A549 (cell line): ENCODE data around the gene ABCA4. TPM values are rescaled to one million over a fixed set of nuclear protein-coding genes. Genes with fewer than 3 reads are reported as not detected.

Source experiments
- ATAC-seq, 2 experiments: fragments of 200-7000 bp in 1 of 2; fragments of >200 bp in 1 of 2; cut with Nextera tagmentation in 1 of 2; cut with Tn5 transposase in 1 of 2; 3 replicates each; pipeline versions ENCODE4 v1.8.0 to v1.9.1; 2018 to 2020; ENCODE audit warnings: mild to moderate bottlenecking in 1 of 2, moderate library complexity in 1 of 2
- CTCF ChIA-PET: fragments of 300-600 bp; sonication (Branson Sonifier 250); formaldehyde crosslinking; extraction: SDS; loops from one replicate; lab custom pipeline; 2021; ENCODE audit warnings: antibody characterized with exemption, inconsistent platforms; lab: Yijun Ruan, JAX
- POLR2A ChIA-PET: fragments of 350-600 bp; formaldehyde crosslinking; extraction: SDS; loops from one replicate; lab custom pipeline; 2021; ENCODE audit warnings: antibody characterized with exemption, inconsistent platforms; lab: Yijun Ruan, JAX
- DNase-seq, 2 experiments: peaks; one replicate each; pipeline versions ENCODE4 v3.0.0 to v3.0.0-alpha.2; 2011 to 2016; ENCODE audit warnings: low read depth in 1 of 2, low spot score in 1 of 2
- FAIRE-seq: peaks from 2 replicates; lab custom pipeline; 2011; peaks lifted over from hg19 to GRCh38; lab: Jason Lieb, UNC
- H3K27ac ChIP-seq, 2 experiments: fragments of >200 bp; sonication (Bioruptor Twin); formaldehyde crosslinking; 3 replicates each; pipeline ENCODE4 v1.5.1; 2016 to 2017
- H3K4me1 ChIP-seq: fragments of >200 bp; sonication (Bioruptor Twin); formaldehyde crosslinking; 3 replicates; pipeline ENCODE4 v1.6.1; 2016
- H3K4me2 ChIP-seq: fragments of >200 bp; sonication (Bioruptor Twin); formaldehyde crosslinking; 3 replicates; pipeline ENCODE4 v1.6.1; 2016
- H3K4me3 ChIP-seq: fragments of >200 bp; sonication (Bioruptor Twin); formaldehyde crosslinking; 3 replicates; pipeline ENCODE4 v1.5.1; 2016
- H3K9me3 ChIP-seq: fragments of >200 bp; sonication (Bioruptor Twin); formaldehyde crosslinking; 3 replicates; pipeline ENCODE4 v1.6.1; 2016
- CBX2 ChIP-seq: fragments of 200-600 bp; sonication (generic); IDR thresholded peaks from 2 replicates; pipeline ENCODE4 v1.6.1; 2016; ENCODE audit warnings: low read depth, mild to moderate bottlenecking, borderline replicate concordance
- CHD4 ChIP-seq: fragments of 200-600 bp; sonication (generic); IDR thresholded peaks from 2 replicates; pipeline ENCODE4 v1.6.1; 2016; ENCODE audit warnings: antibody characterized with exemption, mild to moderate bottlenecking, borderline replicate concordance
- CTCF ChIP-seq: fragments of >200 bp; sonication (Bioruptor Twin); formaldehyde crosslinking; IDR thresholded peaks from 3 replicates; pipeline ENCODE4 v1.5.1; 2016
- ELK1 ChIP-seq: fragments of 150-350 bp; IDR thresholded peaks from 2 replicates; pipeline ENCODE4 v1.6.1; 2014; ENCODE audit warnings: low read depth, mild to moderate bottlenecking, low read length
- ESRRA ChIP-seq: fragments of 150-350 bp; IDR thresholded peaks from 2 replicates; pipeline ENCODE4 v1.6.1; 2014; ENCODE audit warnings: mild to moderate bottlenecking, low read length, borderline replicate concordance
- GATA3 ChIP-seq: IDR thresholded peaks from 2 replicates; pipeline ENCODE4 v1.6.1; 2012; ENCODE audit warnings: borderline replicate concordance
- JUNB ChIP-seq: fragments of >200 bp; sonication (Bioruptor Twin); formaldehyde crosslinking; IDR thresholded peaks from 2 replicates; pipeline ENCODE4 v1.6.1; 2016
- MAX ChIP-seq: IDR thresholded peaks from 2 replicates; pipeline ENCODE4 v1.6.1; 2012
- NR3C1 ChIP-seq: fragments of >200 bp; sonication (Bioruptor Twin); formaldehyde crosslinking; IDR thresholded peaks from 3 replicates; pipeline ENCODE4 v1.6.1; 2017
- PBX3 ChIP-seq: IDR thresholded peaks from 2 replicates; pipeline ENCODE4 v1.6.1; 2012
- PHF8 ChIP-seq: fragments of 200-600 bp; sonication (generic); IDR thresholded peaks from 2 replicates; pipeline ENCODE4 v1.6.1; 2016; ENCODE audit warnings: low read depth, mild to moderate bottlenecking, antibody characterized with exemption, moderate library complexity, borderline replicate concordance
- RARB ChIP-seq: fragments of 250-450 bp; sonication (Bioruptor Pico); IDR thresholded peaks from 2 replicates; pipeline ENCODE4 v1.8.0; 2021; ENCODE audit warnings: mild to moderate bottlenecking, moderate library complexity
- REST ChIP-seq: fragments of 200-600 bp; sonication (generic); IDR thresholded peaks from 2 replicates; pipeline ENCODE4 v1.6.1; 2016; ENCODE audit warnings: antibody characterized with exemption, mild to moderate bottlenecking, moderate library complexity
- RFX5 ChIP-seq: fragments of 450-650 bp; IDR thresholded peaks from 2 replicates; pipeline ENCODE4 v1.7.1; 2014; ENCODE audit warnings: antibody characterized with exemption, mild to moderate bottlenecking, moderate library complexity
- RNF2 ChIP-seq: fragments of 200-600 bp; sonication (generic); IDR thresholded peaks from 2 replicates; pipeline ENCODE4 v1.6.1; 2016; ENCODE audit warnings: low read depth, mild to moderate bottlenecking, antibody characterized with exemption, moderate library complexity, borderline replicate concordance
- ZC3H11A ChIP-seq: fragments of 450-650 bp; IDR thresholded peaks from 2 replicates; pipeline ENCODE4 v1.6.1; 2014; ENCODE audit warnings: antibody characterized with exemption, mild to moderate bottlenecking
- ZFP36 ChIP-seq: fragments of 450-650 bp; IDR thresholded peaks from 2 replicates; pipeline ENCODE4 v1.6.1; 2014; ENCODE audit warnings: borderline replicate concordance; ENCODE audit not compliant: partially characterized antibody
- ZNF302 ChIP-seq: fragments of 250-450 bp; sonication (Bioruptor Pico); IDR thresholded peaks from 2 replicates; pipeline ENCODE4 v1.9.0; 2021; ENCODE audit warnings: inconsistent platforms, mild to moderate bottlenecking, moderate library complexity
- WGBS: methylation state at CpG from one replicate; pipeline ENCODE4 v1.1.6; 2017; ENCODE audit errors: missing lambda C conversion rate; 5-methylcytosine and 5-hydroxymethylcytosine counted together
- polyA plus RNA-seq, 4 experiments: library from polyadenylated mRNA; depleted of rRNA in 3 of 4; stranded (reverse); fragments of >200 nt; fragmentation: RNase III in 1 of 4; extraction: RNeasy Plus Mini Kit Qiagen cat#74134 plus additional on column Dnase treatment in 1 of 4; gene quantifications; 2 replicates in 3 of 4; 3 replicates in 1 of 4; pipeline ENCODE4 v1.2.3, GENCODE V29; 2011 to 2017

ABCA4 gene
- polyA plus RNA-seq, 2 of the 4 experiments (the other 2 are of a cell fraction) = 0.05 to 0.23 TPM

GRCh38 chr1:94056996-94057395 is 64.0 kb downstream of the ABCA4 start:
- H3K27ac ChIP-seq = no peak overlapping the region

More at GRCh38 chr1:94056996-94057395, 64.0 kb downstream of the ABCA4 start:
- Histone ChIP-seq H3K4me3 (no peak overlapping the region), H3K4me2 (no peak overlapping the region), H3K4me1 (peaks cover 6% of the 10 kb centered on the region), H3K9me3 (no peaks in the 10 kb centered on the region)
- FAIRE-seq (no peak), DNase-seq (no peak), ATAC-seq (no peak)
- WGBS = 41% methylated on average over 2 of the region's 2 CpGs
- CTCF ChIA-PET = interaction anchor here (2.7 to 9.5 kb wide), 3 partner anchors 11 to 274 kb away, joined by 10 to 284 read pairs (median 89); no protein-coding TSS in a partner anchor
- no peak for TF ChIP-seq ESRRA
- no peak for TF ChIP-seq NR3C1
- TF ChIP-seq REST = no peak
- TF ChIP-seq RNF2 = no peak
- no peak for TF ChIP-seq RARB
- no peak for TF ChIP-seq GATA3
- TF ChIP-seq RFX5 = no peak
- TF ChIP-seq PHF8 = no peak
- no peak for TF ChIP-seq ZFP36
- TF ChIP-seq ZC3H11A = no peak
- TF ChIP-seq ELK1 = no peak
- no peak for TF ChIP-seq MAX
- TF ChIP-seq CBX2 = no peak
- TF ChIP-seq ZNF302 = no peak
- TF ChIP-seq PBX3 = no peak
- no peak for TF ChIP-seq CTCF
- no peak for TF ChIP-seq JUNB
- no peak for TF ChIP-seq CHD4
- POLR2A ChIA-PET = no interaction called here
